Progenitor cell of endocrine pancreas (in vitro differentiated cells): Measurements from ENCODE around the gene PAH. TPM values are rescaled to one million over a fixed set of nuclear protein-coding genes. Genes with fewer than 3 reads are reported as not detected.

Source experiments
- DNase-seq: peaks from one replicate; pipeline ENCODE4 v3.0.0; 2021; ENCODE audit warnings: low spot score; ENCODE audit not compliant: unreplicated experiment
- H3K27ac Mint-ChIP-seq: 2 replicates; pipeline ENCODE4 v1.8.0; 2021; ENCODE audit warnings: mild to moderate bottlenecking, moderate library complexity, mixed read lengths
- H3K27me3 Mint-ChIP-seq: 2 replicates; pipeline ENCODE4 v1.8.0; 2021; ENCODE audit warnings: mixed read lengths
- H3K36me3 Mint-ChIP-seq: 2 replicates; pipeline ENCODE4 v1.8.0; 2022; ENCODE audit warnings: mixed read lengths; ENCODE audit not compliant: insufficient read depth
- H3K4me1 Mint-ChIP-seq: 2 replicates; pipeline ENCODE4 v1.8.0; 2021; ENCODE audit warnings: low read depth, mixed read lengths
- H3K4me3 Mint-ChIP-seq: 2 replicates; pipeline ENCODE4 v1.8.0; 2021; ENCODE audit warnings: low read depth, mild to moderate bottlenecking, moderate library complexity, mixed read lengths
- H3K9me3 Mint-ChIP-seq: 2 replicates; pipeline ENCODE4 v1.8.0; 2021; ENCODE audit warnings: low read depth, mixed read lengths
- CTCF ChIP-seq: fragments of 200-600 bp; sonication (generic); IDR thresholded peaks from one replicate; pipeline ENCODE4 v1.5.0; 2021; ENCODE audit warnings: antibody characterized with exemption, mild to moderate bottlenecking; ENCODE audit not compliant: unreplicated experiment
- total RNA-seq: library from RNA; stranded (reverse); gene quantifications from 2 replicates; pipeline ENCODE4 v1.2.1, GENCODE V29; 2021

Gene PAH
- total RNA-seq, 1 donor from 2014 or later, result 15.8 TPM

DNA sequence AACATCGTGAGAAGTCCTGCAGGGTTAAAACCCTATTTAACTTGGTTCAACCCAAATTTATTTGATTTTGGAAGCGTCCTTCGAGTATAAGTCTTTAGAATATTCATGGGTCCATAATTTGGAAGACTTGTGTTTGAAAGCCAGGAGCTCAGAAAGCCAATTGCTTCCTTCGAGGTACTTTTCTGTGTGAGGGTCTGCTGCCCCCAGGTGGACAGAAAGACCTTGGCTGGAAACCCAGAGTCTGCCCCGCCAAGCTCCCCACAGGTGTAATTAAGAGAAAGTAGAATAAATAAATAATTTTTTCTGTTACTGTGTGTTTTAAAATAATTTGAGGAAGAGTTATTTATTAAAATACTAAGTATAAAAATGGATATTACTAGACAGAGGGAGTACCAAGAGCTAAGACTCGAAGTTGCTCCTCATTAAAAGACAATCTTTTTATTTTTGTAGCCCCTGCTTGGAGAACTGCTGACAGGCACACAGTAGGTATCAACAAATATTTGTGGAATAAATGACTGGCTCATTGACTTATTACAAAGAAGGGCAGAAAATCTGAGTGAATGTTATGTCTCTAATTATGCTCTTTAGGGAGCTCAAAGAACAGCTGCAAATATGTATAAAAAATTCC lies 105.8 kb downstream of the PAH start:
- no peaks in the 10 kb centered on the region for H3K36me3 Mint-ChIP-seq
- no peaks in the 10 kb centered on the region for H3K4me1 Mint-ChIP-seq

DNA sequence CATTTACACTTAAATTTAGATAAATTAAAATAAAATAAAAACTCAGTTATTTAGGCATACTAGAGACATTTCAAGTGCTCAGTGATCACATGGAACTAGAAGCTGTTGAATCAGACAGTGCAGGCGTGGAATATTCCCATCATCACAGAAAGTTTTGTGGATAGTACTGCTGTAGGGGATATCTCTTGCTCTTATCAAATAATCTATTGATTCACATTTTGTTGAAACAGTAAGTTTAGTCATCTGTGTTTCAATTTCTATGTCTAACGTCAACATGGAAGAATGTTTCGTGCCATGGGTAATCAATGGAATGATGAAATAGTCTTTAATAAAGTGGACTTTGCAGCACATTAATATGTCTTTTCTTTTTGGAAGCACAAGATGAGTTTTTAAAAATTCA lies 108.6 kb downstream of the PAH start:
- no peak for TF ChIP-seq CTCF
- Mint-ChIP-seq H3K36me3 (no peaks in the 10 kb centered on the region), H3K27ac (no peak overlapping the region), H3K9me3 (no peaks in the 10 kb centered on the region), H3K27me3 (peaks cover 21% of the 10 kb centered on the region), H3K4me1 (no peaks in the 10 kb centered on the region), H3K4me3 (no peak overlapping the region)
- no peak for DNase-seq

More for the DNA sequence above, 105.8 kb downstream of the PAH start:
- no peak overlapping the region for H3K4me3 Mint-ChIP-seq
- H3K27ac Mint-ChIP-seq, result no peak overlapping the region
- H3K27me3 Mint-ChIP-seq, result peaks cover 29% of the 10 kb centered on the region
- DNase-seq, result peak; percentile 31
- TF ChIP-seq CTCF, result peak; percentile 87
- H3K9me3 Mint-ChIP-seq, result no peaks in the 10 kb centered on the region

DNA sequence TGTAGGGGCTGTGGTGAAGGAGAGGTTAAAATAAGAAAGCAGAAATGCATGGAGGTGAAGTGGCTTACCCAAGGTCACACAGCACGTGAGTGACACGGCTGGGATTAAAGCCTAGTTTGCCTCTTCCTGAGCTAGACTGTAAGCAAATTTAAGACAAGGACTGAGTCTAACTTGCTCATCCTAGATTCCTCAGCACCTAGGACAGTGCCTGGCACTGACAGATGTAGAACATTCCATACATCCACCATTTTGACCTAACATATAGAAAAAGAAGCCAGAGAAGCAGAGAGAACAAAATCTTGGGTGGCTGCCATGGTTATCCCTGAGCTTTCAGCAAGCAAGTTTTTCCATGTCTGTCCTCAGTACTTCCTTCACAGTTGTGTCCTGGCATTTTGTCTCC lies 110.5 kb downstream of the PAH start:
- Mint-ChIP-seq H3K9me3 (no peaks in the 10 kb centered on the region), H3K27ac (no peak overlapping the region), H3K4me1 (no peaks in the 10 kb centered on the region), H3K27me3 (peaks cover 5% of the 10 kb centered on the region), H3K4me3 (no peak overlapping the region), H3K36me3 (no peaks in the 10 kb centered on the region)
- no peak for DNase-seq
- TF ChIP-seq CTCF, result no peak

DNA sequence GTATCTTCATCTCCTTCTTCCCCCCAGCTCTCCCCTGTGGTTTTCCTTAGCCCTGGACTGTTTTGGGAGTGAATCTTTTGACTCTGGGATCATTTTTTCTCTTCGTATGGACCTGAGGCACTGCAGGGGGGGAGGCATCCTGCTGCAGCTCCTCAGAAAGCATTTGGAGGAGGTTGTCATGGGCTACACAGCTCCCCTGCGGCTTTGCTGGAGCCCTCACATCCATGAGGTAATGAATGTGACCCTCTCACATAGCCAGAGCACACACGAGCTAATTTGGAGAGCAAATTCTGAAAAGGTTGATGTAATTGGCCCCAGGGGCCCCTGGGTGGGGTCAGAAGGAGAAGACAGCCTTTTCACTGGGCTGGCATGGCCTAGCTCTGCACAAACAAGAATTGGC lies 110.9 kb downstream of the PAH start:
- no peaks in the 10 kb centered on the region for H3K9me3 Mint-ChIP-seq
- no peaks in the 10 kb centered on the region for H3K36me3 Mint-ChIP-seq
- no peak overlapping the region for H3K4me3 Mint-ChIP-seq
- no peak for DNase-seq
- H3K27me3 Mint-ChIP-seq, result peaks cover 3% of the 10 kb centered on the region
- H3K4me1 Mint-ChIP-seq, result no peaks in the 10 kb centered on the region
- no peak overlapping the region for H3K27ac Mint-ChIP-seq
- no peak for TF ChIP-seq CTCF

- Mint-ChIP-seq H3K4me3 (no peak overlapping the region), H3K27me3 (peaks cover 6% of the 10 kb centered on the region), H3K9me3 (no peaks in the 10 kb centered on the region), H3K27ac (no peak overlapping the region), H3K36me3 (no peaks in the 10 kb centered on the region), H3K4me1 (no peaks in the 10 kb centered on the region)
- TF ChIP-seq CTCF, result no peak
- DNase-seq, result no peak
Observed at GRCh38 chr12:102800565-102800964, 116.5 kb downstream of the PAH start.
